Sigmoid colon (tissue), 4 donors: Measurements from ENCODE around the gene TNF.

Experiments
- EP300 ChIP-seq, 4 donors: sonication (generic); formaldehyde crosslinking; IDR thresholded peaks; one replicate each; pipeline ENCODE4 v1.6.1; 2017; ENCODE audit warnings: antibody characterized with exemption in 4 of 4
- POLR2A ChIP-seq, 2 donors: fragments of 450-650 bp; IDR thresholded peaks; one replicate each; pipeline ENCODE4 v1.6.1; 2016; ENCODE audit warnings: antibody characterized with exemption in 2 of 2, mild to moderate bottlenecking in 2 of 2, moderate library complexity in 2 of 2
- POLR2AphosphoS5 ChIP-seq, 4 donors: sonication (generic); formaldehyde crosslinking; IDR thresholded peaks; one replicate each; pipeline ENCODE4 v1.6.1; 2017; ENCODE audit warnings: antibody characterized with exemption in 4 of 4
- TF ChIP-seq, protein P1 (sequence below), 4 experiments: fragments of 450-650 bp in 3 of 4; fragments of 200-600 bp in 1 of 4; IDR thresholded peaks; one replicate each; pipeline ENCODE4 v1.5.1; 2016 to 2019; ENCODE audit warnings: antibody characterized with exemption in 4 of 4, mild to moderate bottlenecking in 3 of 4, moderate library complexity in 2 of 4

DNA sequence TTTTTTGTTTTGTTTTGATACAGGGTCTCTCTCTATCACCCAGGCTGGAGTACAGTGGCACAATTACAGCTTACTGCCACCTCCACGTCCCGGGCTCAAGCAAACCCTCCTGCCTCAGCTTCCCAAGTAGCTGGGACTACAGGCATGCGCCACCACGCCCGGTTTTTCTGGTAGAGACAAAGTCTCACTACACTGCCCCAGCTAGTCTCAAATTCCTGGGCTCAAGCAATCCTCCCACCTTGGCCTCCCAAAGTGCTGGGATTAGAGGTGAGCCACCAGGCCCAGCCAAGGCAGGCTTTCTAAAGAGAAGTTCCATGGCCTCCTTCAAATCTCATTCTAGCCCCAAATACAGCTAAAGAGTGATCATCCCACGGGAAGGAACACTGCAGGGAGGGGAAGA is 41.4 kb upstream of the TNF start:
- TF ChIP-seq, protein P1, sequence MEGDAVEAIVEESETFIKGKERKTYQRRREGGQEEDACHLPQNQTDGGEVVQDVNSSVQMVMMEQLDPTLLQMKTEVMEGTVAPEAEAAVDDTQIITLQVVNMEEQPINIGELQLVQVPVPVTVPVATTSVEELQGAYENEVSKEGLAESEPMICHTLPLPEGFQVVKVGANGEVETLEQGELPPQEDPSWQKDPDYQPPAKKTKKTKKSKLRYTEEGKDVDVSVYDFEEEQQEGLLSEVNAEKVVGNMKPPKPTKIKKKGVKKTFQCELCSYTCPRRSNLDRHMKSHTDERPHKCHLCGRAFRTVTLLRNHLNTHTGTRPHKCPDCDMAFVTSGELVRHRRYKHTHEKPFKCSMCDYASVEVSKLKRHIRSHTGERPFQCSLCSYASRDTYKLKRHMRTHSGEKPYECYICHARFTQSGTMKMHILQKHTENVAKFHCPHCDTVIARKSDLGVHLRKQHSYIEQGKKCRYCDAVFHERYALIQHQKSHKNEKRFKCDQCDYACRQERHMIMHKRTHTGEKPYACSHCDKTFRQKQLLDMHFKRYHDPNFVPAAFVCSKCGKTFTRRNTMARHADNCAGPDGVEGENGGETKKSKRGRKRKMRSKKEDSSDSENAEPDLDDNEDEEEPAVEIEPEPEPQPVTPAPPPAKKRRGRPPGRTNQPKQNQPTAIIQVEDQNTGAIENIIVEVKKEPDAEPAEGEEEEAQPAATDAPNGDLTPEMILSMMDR (IDR thresholded peaks at IDR 0.05): no peak
- no peak for TF ChIP-seq EP300 (IDR thresholded peaks at IDR 0.05)
- no peak for TF ChIP-seq POLR2A (IDR thresholded peaks at IDR 0.05)
- no peak for TF ChIP-seq POLR2AphosphoS5 (IDR thresholded peaks at IDR 0.05)
